ENCODE results near the gene ABCC3.

Gene ABCC3

DNA sequence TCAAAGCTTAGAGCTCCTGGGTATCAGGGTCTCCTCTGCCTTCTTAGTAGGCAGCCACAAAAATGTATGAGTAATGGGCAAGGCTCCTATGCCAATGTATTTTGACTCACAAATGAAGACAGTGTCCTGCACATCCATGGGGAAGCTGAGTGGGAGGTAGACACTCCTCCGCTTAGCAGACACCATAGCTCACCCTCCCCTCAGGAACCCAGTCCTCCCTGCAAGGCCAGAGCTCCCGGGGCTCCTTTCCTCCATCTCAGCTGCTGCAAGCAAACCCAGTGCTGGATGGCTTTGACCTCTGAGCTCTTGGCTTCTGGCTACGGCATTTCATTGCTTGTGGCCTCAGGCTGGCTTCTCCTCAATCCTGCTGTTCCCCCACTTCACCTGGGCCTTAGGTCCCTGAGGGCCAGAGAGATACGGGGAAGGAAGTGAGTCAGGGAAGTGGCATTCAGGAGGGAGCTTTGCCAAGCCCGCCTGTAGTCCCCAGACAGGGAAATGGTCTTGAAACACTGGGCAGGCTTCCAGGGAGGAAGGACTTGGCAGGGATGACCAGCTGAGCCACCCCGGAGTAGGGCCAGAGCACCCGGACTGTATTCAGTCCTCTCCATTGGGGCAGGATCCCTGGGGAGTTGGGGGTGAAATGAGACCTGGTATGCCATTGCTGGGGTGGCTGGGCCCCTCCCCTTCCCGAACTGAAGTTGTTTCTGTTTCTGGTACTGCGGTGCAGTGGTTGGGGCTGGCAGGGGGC is 4.5 kb downstream of the ABCC3 start:
- Mint-ChIP-seq H3K4me3 (no peak overlapping the region), H3K36me3 (ENCODE audit: low read depth) (no peaks in the 10 kb centered on the region), H3K9me3 (no peaks in the 10 kb centered on the region), H3K4me1 (ENCODE audit: low read depth) (no peaks in the 10 kb centered on the region), H3K27me3 (ENCODE audit: low read depth) (peaks cover 43% of the 10 kb centered on the region), H3K27ac (no peak overlapping the region)
- DNase-seq (ENCODE audit: low spot score), result no peak

DNA sequence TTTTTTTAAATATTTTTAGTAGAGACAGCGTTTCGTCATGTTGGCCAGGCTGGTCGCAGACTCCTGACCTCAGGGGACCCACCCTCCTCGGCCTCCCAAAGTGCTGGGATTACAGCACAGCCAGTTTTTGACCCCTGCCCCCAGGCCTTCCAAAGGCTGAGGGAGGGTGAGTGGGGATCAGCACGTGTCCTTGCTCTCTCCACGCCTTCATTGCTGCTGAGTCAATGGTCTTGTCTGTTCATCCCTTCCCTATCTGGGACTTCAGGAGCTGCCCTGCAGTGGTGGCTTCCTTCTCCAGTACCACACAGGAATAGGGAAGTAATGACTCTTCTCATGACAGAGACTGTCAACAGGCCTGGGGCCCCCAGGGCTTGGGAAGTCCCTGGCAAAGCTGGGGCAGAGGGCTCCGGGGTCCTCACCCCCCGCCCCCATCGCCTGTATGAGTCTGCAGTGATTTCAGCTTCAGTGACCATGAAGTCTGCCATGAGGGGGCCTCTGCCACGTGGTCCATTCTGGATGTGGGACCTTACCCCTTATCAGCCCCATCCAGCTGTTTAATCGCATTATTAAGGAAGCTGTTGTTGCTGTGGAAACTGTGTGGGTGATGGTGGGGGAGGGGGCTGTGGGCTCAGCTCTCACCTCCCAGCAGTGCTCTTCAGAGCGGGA is 6.1 kb downstream of the ABCC3 start:
- Mint-ChIP-seq H3K4me1 (ENCODE audit: low read depth) (no peaks in the 10 kb centered on the region), H3K9me3 (no peaks in the 10 kb centered on the region), H3K27me3 (ENCODE audit: low read depth) (peaks cover 33% of the 10 kb centered on the region), H3K27ac (no peak overlapping the region), H3K4me3 (no peak overlapping the region), H3K36me3 (ENCODE audit: low read depth) (no peaks in the 10 kb centered on the region)
- no peak for DNase-seq (ENCODE audit: low spot score)

DNA sequence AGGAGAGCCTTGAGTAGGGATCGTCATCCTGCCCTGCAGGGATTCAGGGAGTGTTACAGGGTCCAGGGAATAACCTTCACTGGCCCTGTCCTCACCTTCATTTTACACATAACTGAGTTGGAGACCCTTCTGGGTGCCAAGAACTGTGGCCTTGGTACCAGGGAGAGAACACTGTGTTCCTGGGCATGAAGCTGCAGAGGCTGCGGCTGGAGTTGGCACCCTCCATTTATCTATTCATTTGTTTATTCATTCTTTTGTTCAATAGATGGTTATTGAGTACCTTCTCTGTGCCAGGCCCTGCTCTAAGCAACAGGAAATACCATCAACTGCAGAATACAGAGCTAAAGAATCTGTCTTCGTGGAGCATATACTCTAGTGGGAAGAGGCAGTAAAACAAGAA is 6.7 kb downstream of the ABCC3 start:
- H3K4me1 Mint-ChIP-seq (ENCODE audit: low read depth), result no peaks in the 10 kb centered on the region

DNA sequence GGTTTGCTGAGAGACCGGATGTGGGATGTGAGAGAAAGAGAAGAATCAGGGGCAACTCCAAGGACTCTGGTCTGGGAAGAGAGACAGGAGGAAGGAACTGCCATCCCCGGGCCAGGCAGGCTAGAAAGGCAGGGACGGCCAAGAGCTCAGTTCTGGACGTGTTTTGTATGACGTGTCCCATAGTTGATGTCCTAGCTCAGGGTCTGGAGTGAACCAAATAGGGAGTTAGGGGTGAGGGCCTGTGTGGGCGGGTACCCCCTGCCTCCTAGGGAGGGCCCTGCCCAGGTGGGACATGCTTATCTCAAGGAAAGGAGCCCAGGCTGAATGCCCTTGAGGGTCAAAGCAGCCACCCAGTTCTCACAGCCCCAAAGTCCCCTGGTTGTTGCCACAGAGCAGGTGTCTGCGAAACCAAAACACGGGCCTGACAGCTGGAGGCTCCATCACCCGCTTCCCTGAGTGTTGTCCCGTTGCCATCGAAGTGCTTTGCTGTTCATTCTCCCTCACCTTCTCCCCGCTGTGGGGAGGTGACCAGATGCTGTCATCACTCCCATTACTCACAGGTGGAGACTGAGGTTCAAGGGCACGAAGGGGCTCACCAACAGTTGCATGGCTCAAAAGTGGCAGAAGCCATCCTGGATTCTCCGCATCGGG is 7.5 kb downstream of the ABCC3 start:
- no peaks in the 10 kb centered on the region for H3K36me3 Mint-ChIP-seq (ENCODE audit: low read depth)
- H3K9me3 Mint-ChIP-seq, result no peaks in the 10 kb centered on the region
- no peak overlapping the region for H3K4me3 Mint-ChIP-seq
- DNase-seq (ENCODE audit: low spot score), result no peak
- no peak overlapping the region for H3K27ac Mint-ChIP-seq
- H3K4me1 Mint-ChIP-seq (ENCODE audit: low read depth), result no peaks in the 10 kb centered on the region
- H3K27me3 Mint-ChIP-seq (ENCODE audit: low read depth), result peaks cover 29% of the 10 kb centered on the region

More for the DNA sequence above, 6.7 kb downstream of the ABCC3 start:
- peaks cover 33% of the 10 kb centered on the region for H3K27me3 Mint-ChIP-seq (ENCODE audit: low read depth)
- H3K9me3 Mint-ChIP-seq, result no peaks in the 10 kb centered on the region
- H3K36me3 Mint-ChIP-seq (ENCODE audit: low read depth), result no peaks in the 10 kb centered on the region
- no peak overlapping the region for H3K4me3 Mint-ChIP-seq
- DNase-seq (ENCODE audit: low spot score), result no peak
- H3K27ac Mint-ChIP-seq, result no peak overlapping the region

DNA sequence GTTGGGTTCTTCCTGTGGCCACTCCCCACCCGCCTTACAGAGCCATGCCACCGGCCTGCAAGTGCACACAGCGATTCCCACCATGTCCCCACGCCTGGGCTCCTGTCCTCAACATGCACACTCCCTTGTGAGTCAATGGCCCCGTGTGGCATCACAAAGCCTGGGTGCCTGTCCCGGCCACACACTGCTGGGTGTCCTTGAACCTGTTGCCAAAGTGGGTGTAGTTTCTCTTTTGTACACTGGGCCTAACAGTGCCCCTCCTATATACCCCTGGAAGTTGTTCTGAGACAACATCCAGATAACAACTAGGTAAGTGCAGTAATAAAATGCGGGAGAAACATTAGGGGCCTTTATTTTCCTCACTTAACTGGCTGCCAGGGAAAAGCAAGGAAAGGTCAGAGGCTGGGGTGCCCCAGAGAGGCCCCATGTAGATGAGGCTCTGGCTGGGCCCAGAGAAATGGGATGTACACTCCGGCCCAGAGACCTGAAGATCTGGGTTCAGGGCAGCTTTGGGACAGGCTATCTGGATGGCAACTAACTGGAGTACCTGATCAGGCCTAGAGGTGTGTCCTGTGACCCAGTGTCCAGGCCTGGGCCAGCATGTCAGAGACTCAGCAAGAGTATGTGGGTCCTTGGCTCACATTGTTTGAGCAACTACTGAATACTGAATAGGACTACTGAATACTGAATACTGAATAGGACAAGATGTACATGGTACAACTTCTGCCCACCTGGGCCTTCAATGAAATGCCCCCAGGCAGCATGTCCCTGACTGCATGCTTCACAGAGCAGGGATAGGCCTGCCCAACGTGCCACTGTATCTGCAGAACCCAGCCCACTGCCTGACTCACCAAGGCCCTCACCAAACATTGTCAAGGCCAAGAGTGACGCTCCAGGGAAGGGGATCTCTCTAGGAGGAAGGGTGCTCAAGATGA is 8.3 kb downstream of the ABCC3 start:
- Mint-ChIP-seq H3K9me3 (no peaks in the 10 kb centered on the region), H3K27me3 (ENCODE audit: low read depth) (peaks cover 24% of the 10 kb centered on the region), H3K27ac (no peak overlapping the region), H3K4me3 (no peak overlapping the region), H3K36me3 (ENCODE audit: low read depth) (no peaks in the 10 kb centered on the region), H3K4me1 (ENCODE audit: low read depth) (no peaks in the 10 kb centered on the region)
- DNase-seq (ENCODE audit: low spot score), result no peak

DNA sequence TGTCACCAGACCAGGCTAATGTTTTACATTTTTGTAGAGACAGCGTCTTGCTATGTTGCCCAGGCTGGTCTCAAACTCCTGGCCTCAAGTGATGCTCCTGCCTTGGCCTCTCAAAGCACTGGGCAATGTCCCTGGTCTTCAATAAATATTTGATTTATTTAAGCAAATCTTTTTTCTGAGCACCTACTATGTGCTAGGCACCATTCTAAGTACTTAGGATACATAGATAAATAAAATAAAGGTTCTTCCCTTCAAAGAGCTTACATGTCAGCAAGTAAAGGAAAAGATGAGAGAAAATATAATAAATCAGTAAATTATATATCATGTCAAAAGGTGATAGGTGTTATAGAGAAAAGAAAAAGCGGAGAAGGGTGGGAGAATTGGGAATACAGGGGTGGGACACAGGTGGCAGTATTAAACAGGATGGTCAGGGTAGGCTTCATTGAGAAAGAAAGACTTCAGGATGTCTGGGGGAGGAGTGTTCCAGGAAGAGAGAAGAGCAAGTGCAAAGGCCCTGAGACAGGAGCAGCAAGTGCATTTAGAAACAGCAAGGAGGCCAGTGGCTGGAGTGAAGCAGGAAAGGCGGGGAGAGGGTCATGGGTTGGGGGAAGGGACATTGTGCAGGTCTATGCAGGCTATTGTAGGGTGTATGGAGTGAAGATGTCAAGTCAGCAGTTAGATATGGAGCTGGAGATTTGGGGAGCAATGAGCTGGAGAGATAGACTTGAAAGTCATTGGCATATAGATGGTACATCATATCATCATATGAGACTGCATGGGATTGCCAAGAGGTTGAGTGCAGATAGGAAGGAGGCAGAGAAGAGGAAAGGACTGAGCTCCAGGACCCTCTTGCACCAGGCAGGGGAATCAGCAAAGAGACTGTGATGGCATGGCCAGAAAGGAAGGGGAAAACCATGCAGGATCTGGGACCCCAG is 11.3 kb downstream of the ABCC3 start:
- no peak overlapping the region for H3K27ac Mint-ChIP-seq
- peaks cover 1% of the 10 kb centered on the region for H3K4me1 Mint-ChIP-seq (ENCODE audit: low read depth)
- H3K4me3 Mint-ChIP-seq, result no peak overlapping the region
- H3K27me3 Mint-ChIP-seq (ENCODE audit: low read depth), result peaks cover 28% of the 10 kb centered on the region
- H3K36me3 Mint-ChIP-seq (ENCODE audit: low read depth), result no peaks in the 10 kb centered on the region
- H3K9me3 Mint-ChIP-seq, result no peaks in the 10 kb centered on the region
- DNase-seq (ENCODE audit: low spot score), result no peak

DNA sequence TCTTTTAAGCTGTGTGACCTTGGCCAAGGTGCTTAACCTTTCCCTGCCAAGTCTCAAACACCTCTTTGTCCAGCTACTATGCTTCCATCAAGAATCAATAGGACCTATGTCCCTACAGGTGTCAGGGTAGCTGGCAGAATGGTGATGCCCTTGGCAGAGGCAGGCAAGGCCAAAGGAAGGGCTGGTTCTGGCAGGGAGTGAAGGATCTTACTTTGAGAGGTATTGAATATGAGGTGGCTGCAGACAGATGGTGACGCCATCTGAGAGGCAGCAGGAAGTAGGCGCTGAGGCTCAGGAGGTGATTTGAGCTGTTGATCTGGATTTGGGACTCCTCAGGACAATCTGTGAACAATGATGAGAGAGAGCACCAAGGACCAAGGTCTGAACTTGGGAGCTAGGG is 12.5 kb downstream of the ABCC3 start:
- no peak overlapping the region for H3K4me3 Mint-ChIP-seq
- H3K27me3 Mint-ChIP-seq (ENCODE audit: low read depth), result peaks cover 33% of the 10 kb centered on the region
- H3K9me3 Mint-ChIP-seq, result peaks cover 6% of the 10 kb centered on the region
- no peaks in the 10 kb centered on the region for H3K36me3 Mint-ChIP-seq (ENCODE audit: low read depth)
- no peak for DNase-seq (ENCODE audit: low spot score)
- peaks cover 1% of the 10 kb centered on the region for H3K4me1 Mint-ChIP-seq (ENCODE audit: low read depth)
- H3K27ac Mint-ChIP-seq, result no peak overlapping the region

DNA sequence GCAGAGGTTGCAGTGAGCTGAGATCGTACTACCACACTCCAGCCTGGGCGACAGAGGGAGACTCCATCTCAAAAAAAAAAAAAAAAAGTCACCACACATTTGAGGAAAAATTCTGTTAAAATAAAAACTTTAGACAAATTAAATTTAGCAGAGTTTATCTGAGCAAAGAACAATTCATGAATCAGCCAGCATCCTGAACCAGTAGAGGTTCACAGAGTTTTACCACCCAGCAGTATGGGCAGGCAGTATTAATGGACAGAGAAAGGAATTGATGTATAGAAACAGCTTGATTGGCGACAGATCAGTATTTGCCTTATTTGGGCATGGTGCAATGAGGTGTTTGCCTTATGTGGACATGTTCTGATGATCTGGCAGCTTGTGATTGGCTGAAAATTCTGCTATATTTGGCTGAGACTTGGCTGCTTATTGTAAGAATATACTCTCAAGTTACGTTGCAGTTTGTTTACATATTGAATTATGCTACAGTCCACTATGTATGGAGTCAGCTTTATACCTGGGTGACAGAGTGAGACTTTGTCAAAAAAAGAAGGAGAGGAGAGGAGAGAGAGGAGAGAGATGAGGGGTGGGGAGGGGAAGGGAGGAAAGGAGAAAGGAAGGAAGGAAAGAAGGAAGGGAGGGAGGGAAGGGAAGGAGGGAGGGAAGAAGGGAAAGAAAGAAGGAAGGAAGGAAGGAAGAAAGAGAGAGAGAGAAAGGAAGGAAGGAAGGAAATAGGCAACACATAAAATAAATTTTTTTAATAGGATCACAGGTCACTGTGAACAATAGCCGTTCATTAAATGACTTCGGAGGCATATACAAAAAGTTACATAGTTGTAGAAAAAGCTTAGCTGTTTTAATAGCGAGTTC is 14.6 kb downstream of the ABCC3 start:
- Mint-ChIP-seq H3K36me3 (ENCODE audit: low read depth) (no peaks in the 10 kb centered on the region), H3K27me3 (ENCODE audit: low read depth) (peaks cover 36% of the 10 kb centered on the region)

DNA sequence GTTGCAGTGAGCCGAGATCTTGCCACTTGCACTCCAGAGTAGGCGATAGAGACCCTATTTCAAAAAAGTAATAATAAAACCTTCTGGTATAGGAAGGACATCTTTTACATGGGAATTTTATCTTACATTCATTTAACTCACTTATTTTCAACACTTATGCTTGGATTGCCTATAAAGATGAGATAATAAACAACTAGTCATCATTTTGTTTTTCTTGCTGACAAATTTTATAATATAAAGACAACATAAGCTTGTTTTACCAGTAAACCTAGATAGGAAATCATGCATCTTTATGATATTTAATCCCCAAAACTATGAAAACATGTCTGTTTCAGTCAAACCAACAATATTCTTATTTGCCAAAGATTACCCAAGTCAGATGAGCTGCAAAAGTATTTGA is 17.0 kb downstream of the ABCC3 start:
- no peak overlapping the region for H3K27ac Mint-ChIP-seq
- no peak for DNase-seq (ENCODE audit: low spot score)
- peaks cover 1% of the 10 kb centered on the region for H3K4me1 Mint-ChIP-seq (ENCODE audit: low read depth)
- H3K27me3 Mint-ChIP-seq (ENCODE audit: low read depth), result peaks cover 27% of the 10 kb centered on the region
- H3K4me3 Mint-ChIP-seq, result no peak overlapping the region
- H3K36me3 Mint-ChIP-seq (ENCODE audit: low read depth), result no peaks in the 10 kb centered on the region
- H3K9me3 Mint-ChIP-seq, result peaks cover 12% of the 10 kb centered on the region

More for the DNA sequence above, 14.6 kb downstream of the ABCC3 start:
- Mint-ChIP-seq H3K4me3 (no peak overlapping the region), H3K4me1 (ENCODE audit: low read depth) (peaks cover 1% of the 10 kb centered on the region), H3K9me3 (peaks cover 12% of the 10 kb centered on the region), H3K27ac (no peak overlapping the region)
- no peak for DNase-seq (ENCODE audit: low spot score)

DNA sequence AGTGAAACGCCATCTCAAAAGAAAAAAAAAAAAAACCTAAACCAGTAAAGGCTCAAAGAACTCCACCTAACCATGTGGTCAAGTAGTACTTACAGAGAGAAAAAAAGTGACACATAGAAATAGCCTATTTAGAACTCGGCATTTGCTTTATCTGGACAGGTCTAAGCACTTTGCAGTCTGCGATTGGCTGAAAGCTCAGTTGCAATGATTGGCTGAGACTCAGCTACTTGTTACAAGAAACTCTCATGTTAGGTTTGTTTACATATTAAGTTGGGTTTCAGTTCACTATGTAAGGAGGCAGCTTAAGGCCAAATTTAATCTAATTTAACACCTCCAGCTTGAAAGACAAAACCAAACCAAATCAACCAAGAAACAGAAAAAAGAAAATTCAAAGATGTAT is 19.1 kb downstream of the ABCC3 start:
- DNase-seq (ENCODE audit: low spot score), result no peak
- Mint-ChIP-seq H3K4me1 (ENCODE audit: low read depth) (peaks cover 1% of the 10 kb centered on the region), H3K27ac (no peak overlapping the region), H3K4me3 (no peak overlapping the region), H3K36me3 (ENCODE audit: low read depth) (no peaks in the 10 kb centered on the region), H3K27me3 (ENCODE audit: low read depth) (peaks cover 15% of the 10 kb centered on the region), H3K9me3 (peaks cover 12% of the 10 kb centered on the region)

DNA sequence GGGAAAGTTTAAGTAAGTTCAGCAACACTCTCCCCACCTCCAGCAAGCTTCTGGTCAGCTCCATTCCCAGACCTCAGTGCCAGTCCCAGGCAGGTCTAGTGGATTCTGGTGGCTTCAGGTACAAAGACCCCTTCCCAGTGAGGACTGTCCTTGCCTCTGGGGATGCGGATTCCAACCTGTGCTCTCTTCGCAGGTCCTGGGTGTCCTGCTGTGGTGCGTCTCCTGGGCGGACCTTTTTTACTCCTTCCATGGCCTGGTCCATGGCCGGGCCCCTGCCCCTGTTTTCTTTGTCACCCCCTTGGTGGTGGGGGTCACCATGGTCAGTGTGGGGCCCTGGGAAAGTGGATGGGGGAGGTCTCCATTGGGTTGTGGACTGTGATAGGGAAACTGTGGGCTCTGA is 21.8 kb downstream of the ABCC3 start:
- Mint-ChIP-seq H3K27me3 (ENCODE audit: low read depth) (peaks cover 8% of the 10 kb centered on the region), H3K27ac (no peak overlapping the region), H3K9me3 (peaks cover 12% of the 10 kb centered on the region), H3K4me1 (ENCODE audit: low read depth) (peaks cover 7% of the 10 kb centered on the region), H3K4me3 (no peak overlapping the region), H3K36me3 (ENCODE audit: low read depth) (no peaks in the 10 kb centered on the region)
- no peak for DNase-seq (ENCODE audit: low spot score)

DNA sequence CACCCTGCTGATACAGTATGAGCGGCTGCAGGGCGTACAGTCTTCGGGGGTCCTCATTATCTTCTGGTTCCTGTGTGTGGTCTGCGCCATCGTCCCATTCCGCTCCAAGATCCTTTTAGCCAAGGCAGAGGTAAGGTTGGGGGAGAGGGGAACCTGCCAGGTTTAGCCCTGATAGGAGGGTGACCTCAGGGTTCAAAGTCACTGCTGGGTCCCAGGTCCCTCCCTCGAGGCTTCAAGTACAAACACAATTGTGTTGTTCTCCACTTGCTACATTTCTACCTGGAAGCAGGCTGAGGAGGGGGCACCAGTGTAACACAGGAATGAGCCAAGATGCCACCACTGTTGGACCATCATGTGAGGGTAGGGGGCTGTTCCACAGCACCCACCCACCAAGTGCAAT is 22.4 kb downstream of the ABCC3 start:
- Mint-ChIP-seq H3K27ac (no peak overlapping the region), H3K4me1 (ENCODE audit: low read depth) (peaks cover 13% of the 10 kb centered on the region), H3K36me3 (ENCODE audit: low read depth) (no peaks in the 10 kb centered on the region), H3K27me3 (ENCODE audit: low read depth) (peaks cover 4% of the 10 kb centered on the region), H3K9me3 (peaks cover 7% of the 10 kb centered on the region), H3K4me3 (no peak overlapping the region)
- no peak for DNase-seq (ENCODE audit: low spot score)

Data from T-helper 2 cell treated with Interferon-gamma antibody and Interleukin-4, amounts not matched to agents 5 μg/mL and 100 μg/mL, for 36 hours (primary cell).